AG04450 (cell line): ENCODE results near the gene PMF1. TPM values are rescaled to one million over a fixed set of nuclear protein-coding genes. Genes with fewer than 3 reads are reported as not detected.

Experiments
- CTCF ChIA-PET: fragments of 300-600, 350-600 bp; formaldehyde crosslinking; extraction: SDS; loops from one replicate; lab custom pipeline; 2022; ENCODE audit warnings: antibody characterized with exemption, inconsistent platforms; lab: Charles Lee
- POLR2A ChIA-PET: fragments of 350-600 bp; formaldehyde crosslinking; extraction: SDS; loops from one replicate; lab custom pipeline; 2021; ENCODE audit warnings: antibody characterized with exemption, inconsistent platforms; lab: Yijun Ruan, JAX
- DNase-seq: peaks from one replicate; pipeline ENCODE4 v3.0.0-alpha.2; 2011; ENCODE audit warnings: low read depth, low spot score
- H3K27ac ChIP-seq: one replicate; pipeline ENCODE4 v1.5.1; 2012; ENCODE audit warnings: low read depth, low read length, control low read depth
- H3K27me3 ChIP-seq: one replicate; pipeline ENCODE4 v1.6.0; 2012; ENCODE audit warnings: low read length; ENCODE audit not compliant: control insufficient read depth, insufficient read depth
- H3K4me3 ChIP-seq: 2 replicates; pipeline ENCODE4 v1.5.1; 2011; ENCODE audit warnings: mild to moderate bottlenecking, low read depth, low read length, control low read depth
- H3K9me3 ChIP-seq: 2 replicates; pipeline ENCODE4 v1.5.1; 2012; ENCODE audit warnings: low read length; ENCODE audit not compliant: control insufficient read depth, insufficient read depth
- polyA minus RNA-seq: library from RNA; depleted of rRNA, polyadenylated mRNA; stranded (reverse); fragments of >200 nt; gene quantifications from 2 replicates; pipeline ENCODE4 v1.2.3, GENCODE V29; 2011; rRNA and poly(A)+ RNA removed
- polyA plus RNA-seq: library from polyadenylated mRNA; depleted of rRNA; stranded (reverse); fragments of >200 nt; gene quantifications from 2 replicates; pipeline ENCODE4 v1.2.3, GENCODE V29; 2011; rRNA removed
- TF ChIP-seq, protein P1 (sequence below): IDR thresholded peaks from 2 replicates; pipeline ENCODE4 v1.5.1; 2011; ENCODE audit warnings: low read depth, low read length, control low read depth, inconsistent platforms

PMF1 gene
- polyA plus RNA-seq (43.5 and 53.3 TPM in 2 replicates), polyA minus RNA-seq (14.5 and 15.2 TPM in 2 replicates)

DNA sequence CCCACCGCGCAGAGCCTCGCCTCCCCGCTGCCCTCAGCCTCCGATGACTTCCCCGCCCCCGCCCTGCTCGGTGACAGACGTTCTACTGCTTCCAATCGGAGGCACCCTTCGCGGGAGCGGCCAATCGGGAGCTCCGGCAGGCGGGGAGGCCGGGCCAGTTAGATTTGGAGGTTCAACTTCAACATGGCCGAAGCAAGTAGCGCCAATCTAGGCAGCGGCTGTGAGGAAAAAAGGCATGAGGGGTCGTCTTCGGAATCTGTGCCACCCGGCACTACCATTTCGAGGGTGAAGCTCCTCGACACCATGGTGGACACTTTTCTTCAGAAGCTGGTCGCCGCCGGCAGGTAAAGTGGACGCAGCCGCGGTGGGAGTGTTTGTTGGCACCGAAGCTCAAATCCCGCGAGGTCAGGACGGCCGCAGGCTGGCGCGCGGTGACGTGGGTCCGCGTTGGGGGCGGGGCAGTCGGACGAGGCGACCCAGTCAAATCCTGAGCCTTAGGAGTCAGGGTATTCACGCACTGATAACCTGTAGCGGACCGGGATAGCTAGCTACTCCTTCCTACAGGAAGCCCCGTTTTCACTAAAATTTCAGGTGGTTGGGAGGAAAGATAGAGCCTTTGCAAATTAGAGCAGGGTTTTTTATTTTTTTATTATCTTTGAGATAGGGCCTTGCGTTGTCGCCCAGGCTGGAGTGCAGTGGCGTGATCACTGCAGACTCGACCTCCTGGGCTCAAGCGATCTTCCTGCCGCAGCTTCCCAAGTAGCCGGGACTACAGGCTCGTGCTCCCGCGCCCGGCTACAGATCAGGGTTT, at the start of gene PMF1:
Gene PMF1, plus strand, starts transcription at position 175 of the 811 bp plus-strand sequence. Its CDS starts 9 bp downstream, at position 184.
- ChIA-PET POLR2A (interaction anchor here (0.7 to 1.7 kb wide), 16 partner anchors 9 to 288 kb away, joined by 3 to 18 read pairs (median 4); partner anchors contain the start of genes LMNA, MEF2D, SLC25A44 and SMG5), CTCF (interaction anchor here (0.8 to 5.1 kb wide), 6 partner anchors 12 to 117 kb away, joined by 3 to 37 read pairs (median 5); partner anchors contain the start of gene SLC25A44)
- Histone ChIP-seq H3K9me3 (no peaks in the 10 kb centered on the region; the same call in 1 of the 2 replicates), H3K27me3 (no peaks in the 10 kb centered on the region), H3K4me3 (peak within 1 kb of the TSS; percentile 96), H3K27ac (peak within 1 kb of the TSS; percentile 96)
- TF ChIP-seq, protein P1, sequence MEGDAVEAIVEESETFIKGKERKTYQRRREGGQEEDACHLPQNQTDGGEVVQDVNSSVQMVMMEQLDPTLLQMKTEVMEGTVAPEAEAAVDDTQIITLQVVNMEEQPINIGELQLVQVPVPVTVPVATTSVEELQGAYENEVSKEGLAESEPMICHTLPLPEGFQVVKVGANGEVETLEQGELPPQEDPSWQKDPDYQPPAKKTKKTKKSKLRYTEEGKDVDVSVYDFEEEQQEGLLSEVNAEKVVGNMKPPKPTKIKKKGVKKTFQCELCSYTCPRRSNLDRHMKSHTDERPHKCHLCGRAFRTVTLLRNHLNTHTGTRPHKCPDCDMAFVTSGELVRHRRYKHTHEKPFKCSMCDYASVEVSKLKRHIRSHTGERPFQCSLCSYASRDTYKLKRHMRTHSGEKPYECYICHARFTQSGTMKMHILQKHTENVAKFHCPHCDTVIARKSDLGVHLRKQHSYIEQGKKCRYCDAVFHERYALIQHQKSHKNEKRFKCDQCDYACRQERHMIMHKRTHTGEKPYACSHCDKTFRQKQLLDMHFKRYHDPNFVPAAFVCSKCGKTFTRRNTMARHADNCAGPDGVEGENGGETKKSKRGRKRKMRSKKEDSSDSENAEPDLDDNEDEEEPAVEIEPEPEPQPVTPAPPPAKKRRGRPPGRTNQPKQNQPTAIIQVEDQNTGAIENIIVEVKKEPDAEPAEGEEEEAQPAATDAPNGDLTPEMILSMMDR: no peak
- peak; percentile 83 for DNase-seq

DNA sequence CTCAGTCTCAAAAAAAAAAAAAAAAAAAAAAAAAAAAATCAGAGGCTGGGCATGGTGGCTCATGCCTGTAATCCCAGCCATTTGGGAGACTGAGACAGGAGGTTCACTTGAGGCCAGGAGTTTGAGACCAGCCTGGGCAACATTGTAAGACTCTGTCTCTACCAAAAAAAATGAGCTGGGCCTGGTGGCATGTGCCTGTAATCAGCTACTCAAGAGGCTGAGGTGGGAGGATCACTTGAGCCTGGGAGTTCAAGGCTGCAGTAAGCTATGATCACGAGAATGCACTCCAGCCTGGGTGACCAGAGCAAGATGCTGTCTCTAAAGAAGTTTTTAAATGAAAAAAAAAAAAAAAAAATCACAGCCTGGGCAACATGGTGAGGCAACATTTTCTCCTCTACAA, 49.1 kb upstream of the PMF1 start:
- Histone ChIP-seq H3K4me3 (no peak overlapping the region), H3K9me3 (no peaks in the 10 kb centered on the region), H3K27me3 (no peaks in the 10 kb centered on the region), H3K27ac (no peak overlapping the region)
- TF ChIP-seq, protein P1: no peak
- no peak for DNase-seq
- CTCF ChIA-PET: interaction anchor here (0.7 to 1.6 kb wide), 5 partner anchors 30 to 156 kb away, joined by 4 to 11 read pairs (median 4); partner anchors contain the start of gene SLC25A44
- POLR2A ChIA-PET: interaction anchor here (0.7 kb wide), 1 partner anchor 23 kb away, joined by 6 read pairs; no protein-coding TSS in a partner anchor

DNA sequence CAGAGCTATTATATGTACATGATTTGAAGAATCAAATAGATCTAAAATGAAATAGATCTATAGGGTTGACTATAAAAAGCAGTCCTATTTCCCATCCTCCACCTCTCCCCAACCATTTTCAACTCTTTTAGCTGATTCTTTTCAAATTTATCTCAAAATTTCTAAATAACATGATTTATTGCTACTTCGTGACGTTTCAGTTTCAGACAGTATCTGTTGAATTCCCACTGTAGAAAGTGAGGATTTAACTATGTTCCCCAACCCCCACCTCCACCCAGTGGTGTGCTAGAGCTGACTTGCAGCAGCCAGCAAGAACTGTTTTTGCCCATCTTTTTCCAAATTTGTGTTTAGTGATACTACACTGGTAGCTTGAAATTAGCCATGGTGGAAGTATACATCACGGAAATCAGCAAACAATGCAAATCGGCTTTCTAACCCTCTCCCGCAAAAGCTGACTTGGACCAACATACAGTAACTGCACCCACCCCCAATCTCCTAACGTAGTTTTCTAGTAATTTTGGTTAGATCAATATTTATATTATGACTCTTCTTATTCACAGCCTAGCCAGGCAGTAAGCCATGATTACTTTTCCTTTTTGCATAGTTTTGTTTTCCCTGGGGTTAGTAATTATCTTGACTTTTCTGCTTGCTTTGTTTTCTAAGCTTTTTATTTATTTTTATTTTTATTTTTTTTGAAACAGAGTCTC, 48.5 kb upstream of the PMF1 start:
- CTCF ChIA-PET: interaction anchor here (0.7 to 1.6 kb wide), 5 partner anchors 29 to 155 kb away, joined by 4 to 11 read pairs (median 4); partner anchors contain the start of gene SLC25A44
- no peak for DNase-seq
- POLR2A ChIA-PET: interaction anchor here (0.7 kb wide), 1 partner anchor 24 kb away, joined by 6 read pairs; no protein-coding TSS in a partner anchor
- no peaks in the 10 kb centered on the region for H3K9me3 ChIP-seq
- H3K4me3 ChIP-seq: no peak overlapping the region
- TF ChIP-seq, protein P1: no peak
- H3K27ac ChIP-seq: no peak overlapping the region
- H3K27me3 ChIP-seq: no peaks in the 10 kb centered on the region

GRCh38 chr1:156165083-156165482, 47.7 kb upstream of the PMF1 start:
- H3K4me3 ChIP-seq: no peak overlapping the region
- no peaks in the 10 kb centered on the region for H3K9me3 ChIP-seq
- no peaks in the 10 kb centered on the region for H3K27me3 ChIP-seq
- TF ChIP-seq, protein P1: no peak
- no peak for DNase-seq
- no peak overlapping the region for H3K27ac ChIP-seq
- POLR2A ChIA-PET: no interaction called here
- CTCF ChIA-PET: interaction anchor here (1.0 to 1.6 kb wide), 2 partner anchors 29 to 60 kb away, joined by 3 to 11 read pairs; partner anchors contain the start of gene SLC25A44
